ENCODE results near the gene FOXC2.

Gene FOXC2

DNA sequence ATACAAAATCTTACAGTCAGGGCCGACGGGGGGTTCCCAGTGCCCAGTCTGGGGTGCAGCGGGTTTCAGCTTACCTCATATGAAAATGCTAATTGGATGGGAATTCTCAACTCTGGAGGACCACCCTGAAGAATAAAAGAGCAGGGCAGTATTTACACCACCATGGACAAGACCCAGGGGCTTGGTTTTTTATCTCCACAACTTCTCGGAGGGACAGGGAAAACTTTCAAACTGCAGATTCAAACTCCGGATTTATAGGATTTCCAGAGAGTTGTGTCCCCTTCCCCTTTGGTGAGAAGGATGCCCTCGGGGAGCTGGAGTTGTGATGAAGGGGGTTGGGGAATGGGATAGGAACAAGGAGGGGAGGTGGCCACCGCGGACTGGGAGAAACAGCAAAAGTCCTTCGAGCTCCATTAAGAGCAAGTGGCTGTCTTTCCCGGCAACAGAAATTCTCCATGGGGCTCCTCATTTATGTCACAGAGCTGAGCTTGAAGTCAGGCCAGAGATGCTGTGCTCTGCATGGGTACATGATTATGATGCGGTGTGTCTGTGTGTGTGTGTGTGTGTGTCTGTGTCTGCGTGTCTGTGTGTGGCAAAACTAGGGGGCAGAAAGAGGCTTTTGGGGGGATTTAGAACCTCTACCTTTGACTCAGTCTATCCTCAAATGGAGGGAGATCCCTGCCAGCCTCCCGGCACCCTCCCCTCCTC is 27.4 kb downstream of the FOXC2 start:
- no peak for DNase-seq

DNA sequence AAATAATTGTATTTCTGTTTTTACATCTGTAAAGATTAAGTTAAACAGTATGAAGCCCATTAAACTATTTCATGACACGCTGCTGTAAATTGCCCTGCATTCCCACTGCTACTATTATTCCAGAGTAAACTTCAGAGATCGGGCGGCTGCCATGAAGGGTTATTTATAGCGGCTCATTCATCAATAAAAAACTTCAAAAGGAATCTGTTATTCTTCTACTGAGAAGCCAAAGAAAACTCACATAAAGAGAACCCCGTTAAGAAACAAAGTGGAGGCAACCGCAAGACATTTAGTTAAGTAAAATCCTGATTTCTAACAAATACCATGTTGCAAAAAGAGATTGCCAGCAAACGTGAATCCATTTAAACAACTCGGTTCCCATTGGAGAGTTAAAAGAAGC is 28.1 kb downstream of the FOXC2 start:
- DNase-seq, result no peak

DNA sequence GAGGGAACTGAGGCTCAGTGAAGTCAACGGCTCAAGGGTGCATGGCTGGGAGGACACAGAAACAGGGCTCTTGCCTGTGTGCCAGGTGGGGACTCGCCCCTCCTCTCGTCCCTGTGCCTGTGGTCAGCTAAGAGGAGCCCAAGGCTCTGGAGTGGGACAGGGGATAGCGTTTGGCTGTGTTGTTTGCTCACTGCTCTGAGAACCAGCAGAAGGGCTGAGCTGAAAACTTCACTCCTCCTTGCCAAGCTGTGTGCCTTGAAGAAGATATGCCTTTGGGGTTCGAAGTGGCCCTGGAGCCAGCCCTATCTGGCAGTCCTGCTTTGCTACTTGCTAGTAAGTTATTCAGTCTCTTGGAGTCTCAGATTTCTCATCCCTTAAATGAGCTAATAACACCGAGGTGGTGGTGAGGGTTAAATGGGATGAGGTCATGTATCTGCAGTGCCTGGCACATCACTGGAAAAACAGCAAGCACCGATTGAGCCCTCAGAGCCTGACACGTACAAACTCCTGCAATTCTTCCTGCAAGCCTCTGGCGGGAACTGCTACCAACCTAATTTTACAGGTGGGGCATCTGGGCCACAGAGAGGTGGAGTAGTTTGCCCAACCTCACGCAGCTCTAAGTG is 29.5 kb downstream of the FOXC2 start:
- DNase-seq, result no peak

DNA sequence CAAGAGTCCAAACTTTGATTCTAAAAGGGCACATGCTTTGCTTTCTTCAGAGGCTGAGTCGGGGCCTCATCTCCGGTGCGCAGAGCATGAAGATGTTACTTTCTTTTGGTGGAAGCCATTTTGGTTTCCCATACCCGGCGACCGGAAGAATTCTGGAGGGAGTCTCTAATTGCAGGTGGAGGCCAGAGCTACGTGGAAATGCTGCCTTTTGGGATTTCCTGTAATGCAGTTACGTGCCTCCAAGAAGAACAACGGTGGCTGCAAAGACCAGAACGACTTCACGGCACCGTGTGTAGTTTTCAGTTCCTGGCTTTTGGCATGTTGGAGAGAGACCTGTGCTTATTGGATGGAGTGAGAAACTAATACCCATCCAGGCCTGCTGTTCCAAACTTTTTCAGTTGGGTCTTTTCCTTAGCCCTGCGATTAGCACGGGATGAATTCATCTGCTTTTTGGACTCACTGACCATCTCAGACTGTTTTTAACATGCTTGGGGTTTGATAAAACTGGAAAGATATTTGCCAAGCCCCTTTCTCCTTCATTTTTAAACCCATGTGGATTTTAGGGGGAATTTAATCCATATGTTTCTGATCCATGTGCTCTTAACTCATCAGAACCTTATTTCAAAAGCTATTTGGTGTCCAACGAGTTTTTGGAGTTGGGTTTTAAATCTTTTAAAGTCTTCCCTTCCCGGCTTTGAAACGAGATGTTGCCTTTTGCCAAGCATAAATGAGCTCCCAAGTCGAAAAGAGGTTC is 30.7 kb downstream of the FOXC2 start:
- no peak for DNase-seq

DNA sequence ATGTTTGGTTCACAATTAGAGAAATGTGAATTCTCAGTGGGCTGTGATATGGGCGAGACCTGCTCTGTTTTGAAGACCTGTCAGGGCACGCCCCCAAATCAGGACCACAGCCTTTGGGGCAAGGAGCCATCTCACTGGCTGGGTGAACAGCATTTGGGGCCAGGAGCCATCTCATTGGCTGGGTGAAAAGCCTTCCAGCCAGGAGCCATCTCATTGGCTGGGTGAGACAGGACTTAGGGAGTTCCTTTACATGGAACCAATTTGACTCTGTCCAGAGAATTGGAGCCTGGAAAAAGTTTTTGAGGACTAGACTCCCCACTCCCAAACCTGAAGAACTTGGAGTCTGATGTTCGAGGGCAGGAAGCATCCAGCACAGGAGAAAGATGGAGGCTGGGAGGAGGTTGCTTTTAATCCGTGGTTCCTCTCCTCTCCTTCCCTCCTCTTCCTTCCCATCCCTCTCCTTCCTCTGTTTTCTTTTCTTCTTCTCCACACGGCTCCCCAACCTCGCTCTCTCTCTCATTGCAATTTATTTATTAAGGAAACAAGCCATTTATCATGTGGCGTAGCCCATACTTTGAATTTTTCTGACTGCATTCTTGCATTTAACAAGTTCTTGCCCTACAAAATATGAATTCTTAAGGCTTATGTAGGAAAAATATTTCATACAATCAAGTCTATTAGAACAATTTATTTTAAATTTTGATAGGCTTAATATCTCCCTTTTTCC is 31.4 kb downstream of the FOXC2 start:
- DNase-seq, result no peak

DNA sequence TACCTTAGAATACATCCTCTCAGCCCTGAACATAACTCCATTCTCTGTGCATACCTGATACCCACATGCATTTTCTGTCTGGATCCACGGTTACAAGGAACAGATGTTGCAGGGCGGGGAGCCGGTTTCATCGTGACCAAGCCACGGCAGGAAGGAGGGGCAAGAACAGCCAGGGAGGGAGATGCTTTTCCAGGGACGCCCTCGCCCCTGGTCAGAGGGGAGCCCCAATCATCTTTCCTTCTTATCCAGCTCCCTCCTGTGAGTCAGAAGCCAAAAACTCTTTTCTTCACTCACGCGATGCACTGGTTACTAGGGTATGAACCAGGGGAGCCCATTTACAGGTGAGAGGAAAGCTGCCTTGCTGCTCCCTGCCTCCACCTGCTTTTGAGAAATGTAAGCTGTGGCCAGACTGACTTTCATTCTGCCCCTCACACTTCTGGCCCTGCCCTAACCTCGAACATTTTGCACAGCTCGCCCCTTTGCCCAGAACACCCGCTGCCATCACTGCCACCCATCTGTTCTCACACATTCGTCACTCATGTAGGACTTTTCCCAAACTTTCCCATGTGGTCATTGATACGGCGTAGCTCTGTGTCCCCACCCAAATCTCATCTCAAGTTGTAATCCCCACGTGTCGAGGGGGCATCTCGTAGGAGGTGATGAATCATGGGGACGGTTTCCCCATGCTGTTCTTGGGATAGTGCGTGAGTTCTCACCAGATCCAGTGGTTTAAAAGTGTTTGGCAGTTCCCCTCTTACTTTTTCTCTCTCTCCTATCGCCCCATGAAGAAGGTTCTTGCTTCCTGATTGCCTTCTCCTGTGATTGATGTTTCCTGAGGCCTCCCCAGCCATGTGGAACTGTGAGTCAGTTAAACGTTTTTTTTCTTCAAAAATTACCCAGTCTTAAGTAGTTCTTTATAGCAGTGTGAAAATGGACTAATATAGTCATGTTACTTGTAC is 32.3 kb downstream of the FOXC2 start:
- no peak for DNase-seq

DNA sequence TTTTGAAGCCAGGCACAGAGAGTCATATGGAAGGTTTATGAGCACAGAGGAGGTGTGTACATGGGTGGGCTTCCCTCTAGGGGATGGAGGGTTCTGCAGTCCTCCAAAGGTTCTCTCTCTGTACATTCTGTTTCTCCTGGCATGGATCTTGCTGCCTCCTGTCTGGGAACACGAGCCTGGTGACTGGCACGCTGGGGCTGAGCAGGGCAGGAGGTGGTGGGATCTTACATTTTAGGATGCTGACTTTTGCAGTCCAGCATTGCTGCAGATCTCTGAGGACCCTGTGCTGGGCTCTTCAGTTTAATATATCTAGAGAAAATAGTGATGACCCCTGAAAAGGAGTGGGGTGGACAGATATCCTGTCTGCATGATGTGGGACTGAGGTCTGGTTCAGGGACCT is 34.7 kb downstream of the FOXC2 start:
- DNase-seq, result no peak

DNA sequence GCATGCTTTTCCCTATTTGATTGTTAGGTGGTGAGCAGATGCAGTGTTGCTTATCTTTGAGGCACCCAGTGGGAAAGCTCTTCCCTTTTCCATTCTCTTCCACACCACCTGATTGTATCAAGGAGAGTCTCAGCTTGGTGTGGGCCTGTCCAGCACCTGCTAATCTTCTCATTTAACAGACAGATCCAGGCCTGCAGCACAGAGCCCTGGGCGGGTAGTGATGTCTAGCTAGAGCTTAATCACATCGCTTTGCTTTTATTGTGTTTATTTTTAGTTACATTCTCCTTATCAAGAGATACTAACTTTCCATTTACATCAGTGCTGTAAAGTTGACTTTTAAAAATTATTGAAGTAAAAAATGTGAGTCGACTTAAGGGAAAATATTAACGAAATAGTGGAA is 35.9 kb downstream of the FOXC2 start:
- DNase-seq, result no peak

DNA sequence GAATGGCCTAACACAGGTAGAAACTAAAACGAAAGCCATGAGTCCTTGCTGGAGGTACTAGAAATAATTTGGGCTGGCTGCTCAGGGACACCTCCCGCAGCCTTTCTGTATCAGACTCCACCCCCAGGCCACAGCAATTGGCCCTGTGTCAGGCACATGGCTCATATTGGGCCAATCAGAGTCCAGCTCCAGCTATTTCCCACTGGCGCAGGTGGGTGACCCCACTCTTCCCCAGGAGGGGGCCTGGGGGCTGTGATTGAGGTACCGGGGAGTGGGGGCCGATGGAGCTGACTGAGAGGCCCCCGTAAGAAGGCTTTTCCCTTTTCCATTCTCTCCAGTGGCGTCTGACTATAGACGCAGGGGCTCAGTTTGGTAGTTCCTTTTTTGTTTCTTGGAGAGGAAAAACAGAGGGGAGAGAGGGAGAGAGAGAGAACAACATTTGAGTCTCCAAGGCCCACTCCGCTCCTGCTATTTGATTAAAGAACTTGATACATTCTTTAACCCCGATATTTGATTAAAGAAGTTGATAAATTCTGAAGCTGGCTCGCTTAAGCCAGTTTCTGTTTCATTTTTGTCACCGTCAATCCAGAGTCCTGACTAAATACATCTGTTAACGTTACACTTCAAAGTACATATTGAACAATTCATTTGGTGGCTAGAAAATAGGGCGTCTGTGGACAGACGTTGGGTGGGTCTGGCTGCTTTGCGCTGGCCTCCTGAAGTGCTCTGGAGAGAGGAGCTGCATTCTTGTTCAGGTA is 38.0 kb downstream of the FOXC2 start:
- DNase-seq, result no peak

DNA sequence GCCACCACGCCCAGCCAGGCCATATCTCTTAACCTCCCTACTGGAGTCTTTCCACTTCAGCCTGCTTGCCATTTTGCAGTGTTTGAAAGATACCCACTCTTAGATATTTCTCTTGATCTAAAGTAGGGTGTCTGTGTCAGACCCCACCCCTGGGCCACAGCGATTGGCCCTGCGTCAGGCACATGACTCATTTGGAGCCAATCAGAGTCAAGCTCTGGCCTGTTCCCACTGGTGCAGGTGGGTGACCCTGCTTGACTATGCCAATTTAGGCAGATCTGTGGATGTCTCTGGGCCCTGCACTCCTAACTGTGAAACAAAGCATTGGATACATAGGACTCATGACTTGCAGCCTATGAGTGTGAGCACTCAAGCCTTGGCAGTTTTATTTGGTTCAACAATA is 39.3 kb downstream of the FOXC2 start:
- no peak for DNase-seq

DNA sequence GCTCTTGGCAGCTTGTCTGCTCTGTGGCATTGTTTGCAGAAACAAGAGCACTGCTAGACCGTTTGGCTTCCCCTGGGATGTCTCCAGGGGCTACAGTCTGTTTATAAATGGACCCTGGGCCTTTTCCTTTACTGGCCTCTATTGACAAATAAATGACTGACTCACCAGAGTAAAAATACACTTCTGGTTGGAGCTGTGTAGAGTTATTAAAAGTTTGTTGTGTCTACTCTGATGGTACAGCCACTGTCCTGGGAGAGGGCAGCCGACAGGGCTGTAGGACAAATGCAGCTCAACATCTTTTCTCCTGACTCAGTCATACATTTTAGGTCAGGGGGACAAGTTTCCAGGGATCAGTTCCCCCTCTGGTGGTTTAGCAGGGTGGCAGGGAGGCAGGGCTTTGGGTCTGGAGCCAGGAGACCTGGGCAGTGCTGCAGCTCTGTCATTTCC is 41.7 kb downstream of the FOXC2 start:
- DNase-seq, result no peak

DNA sequence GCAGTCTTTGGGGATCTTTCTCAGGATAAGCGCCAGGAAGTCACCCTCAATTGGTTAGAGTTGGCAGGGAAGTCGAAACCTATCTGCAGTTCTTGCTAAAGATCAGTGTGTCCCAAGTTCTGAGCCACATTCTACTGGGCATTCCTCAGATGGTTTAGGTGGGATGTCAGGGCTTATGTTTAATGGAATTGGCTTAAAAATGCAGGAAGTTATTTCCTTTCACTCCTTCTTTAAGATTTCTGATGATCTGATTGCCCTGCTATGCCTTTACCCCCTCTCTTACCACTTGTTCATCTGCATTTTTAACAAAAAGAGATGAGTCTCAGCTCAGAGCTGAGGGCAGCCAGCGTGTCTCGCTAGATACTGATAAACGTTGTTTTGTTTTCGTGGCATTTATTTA is 42.5 kb downstream of the FOXC2 start:
- DNase-seq, result no peak

DNA sequence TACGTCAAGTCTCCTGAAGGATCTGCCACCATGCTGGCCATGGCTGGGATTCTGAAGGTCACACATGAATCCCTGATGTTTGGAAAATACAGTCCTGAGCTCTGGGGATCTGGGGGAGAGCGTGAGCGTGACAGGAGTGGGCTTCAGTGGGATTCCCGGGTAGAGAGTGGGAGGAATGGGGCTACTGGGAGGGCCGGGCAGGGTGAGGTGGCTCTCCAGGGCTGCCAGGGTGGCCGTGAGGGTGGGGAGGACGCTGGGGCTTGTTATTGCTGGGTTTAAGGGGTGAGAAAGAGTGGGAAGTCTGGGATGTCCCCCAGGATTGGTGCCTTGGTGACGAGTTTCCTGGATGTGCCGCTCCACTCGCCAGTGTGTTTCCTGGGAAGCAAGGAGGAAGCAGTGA is 43.0 kb downstream of the FOXC2 start:
- no peak for DNase-seq

DNA sequence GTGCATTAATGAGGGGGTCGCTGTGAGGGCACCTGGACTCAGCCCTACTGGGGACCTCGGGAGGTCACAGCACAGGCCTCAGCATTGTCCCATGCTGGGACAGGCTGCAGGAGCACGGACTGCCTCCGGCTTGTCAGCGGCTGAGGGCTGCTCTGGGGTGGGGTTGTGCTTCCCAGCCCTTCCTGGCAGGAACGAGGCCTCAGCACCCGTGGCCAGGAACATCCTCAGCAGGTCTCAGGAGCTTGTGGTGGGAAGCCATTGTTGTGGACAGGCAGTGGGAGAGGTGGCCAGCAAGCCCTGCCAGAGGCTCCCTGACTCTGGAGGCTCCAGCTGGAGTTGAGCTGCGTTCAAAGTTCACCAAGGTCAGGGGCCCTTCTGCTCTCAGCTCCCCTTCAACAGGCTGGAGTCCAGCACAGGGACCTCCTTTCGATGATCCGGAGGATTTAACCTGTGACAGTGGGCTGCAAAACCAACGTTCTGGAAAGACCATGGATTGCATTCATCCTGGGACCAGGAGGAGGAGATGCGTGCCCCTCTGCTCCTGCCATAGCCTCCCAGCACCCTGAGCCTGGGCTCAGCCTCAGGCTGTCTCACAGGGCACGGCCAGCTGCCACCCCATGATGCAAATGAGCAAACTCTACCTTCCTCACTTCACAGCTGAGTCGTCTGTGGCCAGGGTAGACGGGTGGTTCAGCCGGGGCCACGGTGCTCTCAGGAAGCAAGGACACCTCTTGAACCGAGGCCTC is 44.3 kb downstream of the FOXC2 start:
- no peak for DNase-seq

DNA sequence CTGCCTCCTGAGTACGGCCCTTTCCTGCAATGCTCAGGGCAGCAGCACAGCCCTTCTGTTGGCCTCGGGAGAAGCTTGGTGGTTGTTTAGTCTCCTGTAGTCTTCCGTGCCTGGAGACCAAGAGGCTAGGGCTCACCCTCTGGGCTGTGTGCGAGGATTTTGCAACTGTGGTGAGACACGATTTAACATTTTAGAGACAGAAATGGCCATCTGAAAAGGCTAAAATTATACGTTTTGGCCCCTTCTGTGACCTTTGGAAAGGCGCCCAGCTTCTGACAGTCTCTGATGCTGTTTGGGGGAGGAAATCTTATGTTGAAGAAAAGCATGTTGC is 44.9 kb downstream of the FOXC2 start:
- no peak for DNase-seq

DNA sequence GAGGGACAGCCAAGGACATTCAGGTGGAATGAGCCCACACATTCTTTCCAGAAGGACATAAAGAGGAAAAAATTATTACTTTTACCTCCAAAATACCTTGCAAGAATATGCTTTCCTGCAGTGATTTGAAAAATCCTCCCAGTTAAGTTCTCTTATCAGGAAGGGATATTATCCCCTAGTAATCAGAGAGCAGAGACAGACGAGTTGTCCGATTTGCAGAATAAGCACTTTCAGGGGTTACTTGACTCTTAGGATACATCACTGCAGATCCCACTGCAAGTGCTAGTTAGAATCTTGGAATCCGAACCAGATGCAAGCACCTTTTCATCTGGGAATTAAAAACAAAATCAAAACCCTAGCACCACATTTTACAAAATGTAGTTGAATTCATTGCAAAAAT is 45.3 kb downstream of the FOXC2 start:
- DNase-seq, result no peak

DNA sequence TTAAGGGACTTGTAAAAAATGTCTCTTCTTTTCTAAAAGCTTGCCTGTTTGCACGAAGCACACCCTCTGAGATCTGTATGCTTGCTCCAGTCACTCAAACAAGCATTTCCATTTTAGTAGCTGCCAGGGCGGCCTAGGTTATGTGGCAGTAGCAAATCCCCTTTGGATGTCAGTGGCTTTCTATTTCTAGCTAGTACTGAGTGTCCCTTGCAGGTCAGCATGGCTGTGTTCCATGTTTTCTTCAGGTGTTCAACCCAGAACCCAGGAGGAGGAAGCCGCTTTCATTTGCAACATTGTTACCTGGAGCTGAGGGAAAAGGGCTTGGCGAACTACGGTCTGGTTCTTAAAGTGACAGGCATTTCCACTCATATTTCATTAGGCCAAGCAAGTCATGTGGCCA is 48.1 kb downstream of the FOXC2 start:
- DNase-seq, result no peak

DNA sequence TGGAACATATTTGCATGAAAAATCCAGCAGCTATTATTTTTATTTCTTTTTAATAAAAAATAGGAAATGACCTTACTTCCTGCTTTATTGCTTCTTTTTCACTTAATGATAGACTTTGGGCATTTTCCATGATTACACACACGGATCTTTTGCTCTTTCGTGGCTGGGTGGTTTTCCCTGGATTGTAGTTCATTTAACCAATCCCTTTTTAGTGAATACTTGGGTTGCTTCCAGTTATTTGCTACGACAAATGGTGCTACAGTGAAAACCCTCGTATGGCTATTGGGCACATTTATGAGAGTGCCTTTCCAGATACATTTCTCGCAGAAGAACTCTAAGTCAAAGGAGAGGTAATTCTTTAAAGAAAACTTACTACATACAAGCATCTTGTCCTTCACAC is 50.3 kb downstream of the FOXC2 start:
- no peak for DNase-seq

DNA sequence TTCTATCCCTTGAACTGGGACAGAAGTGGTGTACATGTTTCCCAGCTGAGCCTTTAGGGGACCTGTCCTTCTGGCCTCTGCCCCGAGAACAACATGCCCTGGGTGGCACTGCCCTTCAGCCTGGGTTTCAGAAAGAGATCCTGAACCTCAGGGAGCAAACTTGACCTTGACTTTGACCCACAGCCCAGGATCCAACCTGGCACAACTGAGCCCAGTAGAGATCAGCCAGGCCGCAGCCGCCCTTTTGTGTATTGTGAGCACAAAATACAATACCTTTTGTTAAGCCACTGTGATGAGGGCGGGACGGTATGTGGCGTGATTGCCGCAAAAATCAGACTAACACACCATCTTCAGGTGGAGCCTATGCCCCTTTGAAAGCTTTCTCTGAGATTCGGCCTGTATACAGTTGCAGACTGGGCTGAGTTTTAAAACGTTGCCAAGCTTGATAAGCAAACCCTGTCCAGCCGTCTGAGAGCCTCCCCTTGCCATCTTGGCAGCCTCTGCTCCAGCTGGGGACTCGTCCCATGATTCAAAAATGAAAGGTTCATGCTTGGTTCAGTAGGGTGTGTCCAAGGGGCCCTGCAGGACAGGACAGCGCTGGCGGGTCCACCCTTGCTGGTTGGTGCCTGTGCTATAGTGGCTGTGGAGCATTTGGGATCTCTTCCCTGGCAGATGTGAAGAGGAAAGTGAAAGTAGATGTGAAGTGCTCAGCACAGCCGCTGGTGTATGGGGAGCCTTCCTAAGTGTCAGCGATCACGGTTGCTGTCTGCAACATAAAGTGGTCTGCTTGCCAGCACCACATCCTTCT is 52.0 kb downstream of the FOXC2 start:
- no peak for DNase-seq
